ENCODE data around the gene RAB4B. TPM values are rescaled to one million over a fixed set of nuclear protein-coding genes. Genes with fewer than 3 reads are reported as not detected.

The RAB4B gene
- total and polyA plus RNA-seq, 2 donors (not counting 1 experiment from before 2014, with no cell fraction given): 108 to 141 TPM

- Histone ChIP-seq H3K4me2 (replicated peaks; ENCODE audit: low read depth, low read length, poor library complexity, severe bottlenecking) (peak overlapping the region; percentile 93), H3K79me2 (ENCODE audit: control insufficient read depth, insufficient read depth, low read length) (peaks cover 63% of the 10 kb centered on the region), H3K9me3 (ENCODE audit: control extremely low read depth in 1 of 3, control insufficient read depth in 2 of 3, insufficient read depth in 1 of 3, low read length in 2 of 3) (no peaks in the 10 kb centered on the region), H4K20me1 (ENCODE audit: control insufficient read depth, insufficient read depth, low read length, poor library complexity, severe bottlenecking) (peaks cover 49% of the 10 kb centered on the region), H3K27ac (ENCODE audit: low read length in 2 of 2) (peak overlapping the region; percentile 75 to 86), H3K9ac (ENCODE audit: low read length) (peak overlapping the region; percentile 88), H3K4me3 (ENCODE audit: control extremely low read depth in 1 of 5, extremely low read depth in 1 of 5, insufficient read depth in 1 of 5, low read depth in 2 of 5, low read length in 4 of 5) (peak overlapping the region; percentile 54 to 95 (median 84)), H3K36me3 (replicated peaks in 1 of 2; ENCODE audit: control extremely low read depth in 1 of 2, control insufficient read depth in 1 of 2, extremely low read depth in 1 of 2, insufficient read depth in 2 of 2, low read length in 1 of 2) (peaks cover 0 to 43% of the 10 kb centered on the region in 2 experiments), H3K4me1 (ENCODE audit: control insufficient read depth in 2 of 2, insufficient read depth in 2 of 2, low read length in 2 of 2) (peaks cover 62 to 63% of the 10 kb centered on the region in 2 donors), H2AFZ (ENCODE audit: insufficient read depth, low read depth, low read length, poor library complexity, severe bottlenecking) (no peak overlapping the region), H3K27me3 (replicated peaks in 1 of 4; ENCODE audit: control extremely low read depth in 1 of 4, control insufficient read depth in 3 of 4, insufficient read depth in 4 of 4, low read length in 3 of 4) (no peaks in the 10 kb centered on the region)
- ChIA-PET CTCF (interaction anchor here (0.5 to 4.9 kb wide), 5 partner anchors 17 to 138 kb away, joined by 3 to 48 read pairs (median 8); partner anchors contain the start of gene RAB4B), POLR2A (interaction anchor here (0.6 to 3.1 kb wide), 5 partner anchors 7 to 564 kb away, joined by 3 to 68 read pairs (median 4); partner anchors contain the start of genes B9D2 and RAB4B)
- DNase-seq: peak; percentile 58
- TF ChIP-seq CTCF (IDR thresholded peaks at IDR 0.05) (no peak), EZH2 (IDR thresholded peaks at IDR 0.05; ENCODE audit: borderline replicate concordance, insufficient read depth, low read depth, low read length, poor library complexity, severe bottlenecking) (no peak)
- Mint-ChIP-seq H3K4me1 (peaks cover 67% of the 10 kb centered on the region), H3K9me3 (ENCODE audit: insufficient read depth) (no peaks in the 10 kb centered on the region), H3K27me3 (no peaks in the 10 kb centered on the region), H3K27ac (peak overlapping the region; percentile 93), H3K4me3 (peak overlapping the region; percentile 92)
- no peak for ATAC-seq (ENCODE audit: low read depth)
- WGBS (ENCODE audit: insufficient coverage): 3% methylated on average over 40 of the region's 40 CpGs
- intact Hi-C loops (cut with micrococcal nuclease): loop anchor here (2.0 to 5.0 kb wide), 3 partner anchors 13 to 515 kb away; partner anchors contain the start of gene AKT2
These were observed 21.7 kb downstream of the RAB4B start for GRCh38 chr19:40799558-40800338.

All from B cell (primary cell).